Activated CD8-positive, alpha-beta T cell treated with anti-CD3 and anti-CD28 coated beads, Interleukin-2, amount 10 ng/mL, durations not matched to agents 7 days and 5 days (primary cell): ENCODE data around the gene ZBBX. TPM values are rescaled to one million over a fixed set of nuclear protein-coding genes. Genes with fewer than 3 reads are reported as not detected.

Source experiments
- ATAC-seq: fragments of 150-1000 bp; cut with Tn5 transposase; one replicate; pipeline ENCODE4 v1.10.0; 2021; ENCODE audit warnings: moderate library complexity
- CTCF ChIA-PET: fragments of 350-600 bp; sonication (Branson Sonifier 250); formaldehyde crosslinking; loops from one replicate; lab custom pipeline; 2021; ENCODE audit warnings: antibody characterized with exemption; lab: Charles Lee
- POLR2A ChIA-PET: fragments of 350-600 bp; sonication (Branson Sonifier 250); formaldehyde crosslinking; loops from one replicate; lab custom pipeline; 2021; ENCODE audit warnings: antibody characterized with exemption; lab: Charles Lee
- DNase-seq: peaks from one replicate; pipeline ENCODE4 v3.0.0-alpha.2; 2020
- H3K27ac Mint-ChIP-seq: one replicate; pipeline ENCODE4 v1.8.0; 2021; ENCODE audit warnings: mild to moderate bottlenecking, mixed read lengths
- H3K27me3 Mint-ChIP-seq: one replicate; pipeline ENCODE4 v1.8.0; 2021; ENCODE audit warnings: low read depth, mixed read lengths
- H3K36me3 Mint-ChIP-seq: one replicate; pipeline ENCODE4 v1.8.0; 2021; ENCODE audit warnings: low read depth, mixed read lengths
- H3K4me1 Mint-ChIP-seq: one replicate; pipeline ENCODE4 v1.8.0; 2021; ENCODE audit warnings: low read depth, mixed read lengths
- H3K4me3 Mint-ChIP-seq: one replicate; pipeline ENCODE4 v1.8.0; 2021; ENCODE audit warnings: mild to moderate bottlenecking, mixed read lengths
- H3K9me3 Mint-ChIP-seq: one replicate; pipeline ENCODE4 v1.8.0; 2022; ENCODE audit warnings: mixed read lengths; ENCODE audit not compliant: insufficient read depth
- total RNA-seq, 2 experiments: library from RNA; stranded (reverse); gene quantifications; one replicate each; pipeline ENCODE4 v1.2.3, GENCODE V29; 2021

The ZBBX gene
- total RNA-seq, 2 experiments from 2014 or later = not detected

- Mint-ChIP-seq H3K9me3 (no peaks in the 10 kb centered on the region), H3K4me3 (no peak overlapping the region), H3K36me3 (no peaks in the 10 kb centered on the region), H3K4me1 (no peaks in the 10 kb centered on the region), H3K27ac (no peak overlapping the region), H3K27me3 (no peaks in the 10 kb centered on the region)
- ChIA-PET CTCF (no interaction called here), POLR2A (no interaction called here)
- no peak for DNase-seq
- ATAC-seq = no peak
Measured at GRCh38 chr3:167304077-167304476, 76.0 kb downstream of the ZBBX start.

- no peak for ATAC-seq
- DNase-seq = no peak
- Mint-ChIP-seq H3K27ac (no peak overlapping the region), H3K4me1 (no peaks in the 10 kb centered on the region), H3K9me3 (no peaks in the 10 kb centered on the region), H3K36me3 (no peaks in the 10 kb centered on the region), H3K4me3 (no peak overlapping the region), H3K27me3 (no peaks in the 10 kb centered on the region)
- CTCF ChIA-PET = no interaction called here
- POLR2A ChIA-PET = no interaction called here
Measured at GRCh38 chr3:167302678-167303077, 77.4 kb downstream of the ZBBX start.

GRCh38 chr3:167300207-167300606 is 79.9 kb downstream of the ZBBX start:
- Mint-ChIP-seq H3K27ac (no peak overlapping the region), H3K4me1 (no peaks in the 10 kb centered on the region), H3K27me3 (no peaks in the 10 kb centered on the region), H3K36me3 (no peaks in the 10 kb centered on the region), H3K9me3 (no peaks in the 10 kb centered on the region), H3K4me3 (no peak overlapping the region)
- ATAC-seq (no peak), DNase-seq (no peak)
- ChIA-PET CTCF (no interaction called here), POLR2A (no interaction called here)

GRCh38 chr3:167289435-167289834 is 90.7 kb downstream of the ZBBX start:
- DNase-seq = no peak
- Mint-ChIP-seq H3K27ac (no peak overlapping the region), H3K4me1 (no peaks in the 10 kb centered on the region), H3K27me3 (no peaks in the 10 kb centered on the region), H3K4me3 (no peak overlapping the region), H3K36me3 (no peaks in the 10 kb centered on the region), H3K9me3 (peaks cover 3% of the 10 kb centered on the region)
- ChIA-PET CTCF (no interaction called here), POLR2A (no interaction called here)
- no peak for ATAC-seq

- CTCF ChIA-PET = no interaction called here
Measured at GRCh38 chr3:167288737-167289136, 91.4 kb downstream of the ZBBX start.

GRCh38 chr3:167287308-167287707 is 92.8 kb downstream of the ZBBX start:
- ChIA-PET CTCF (no interaction called here), POLR2A (no interaction called here)
- DNase-seq = no peak

More at GRCh38 chr3:167288737-167289136, 91.4 kb downstream of the ZBBX start:
- no peak for ATAC-seq
- Mint-ChIP-seq H3K36me3 (no peaks in the 10 kb centered on the region), H3K27ac (no peak overlapping the region), H3K27me3 (no peaks in the 10 kb centered on the region), H3K4me3 (no peak overlapping the region), H3K9me3 (peaks cover 3% of the 10 kb centered on the region), H3K4me1 (no peaks in the 10 kb centered on the region)
- POLR2A ChIA-PET = no interaction called here
- DNase-seq = no peak

GRCh38 chr3:167274141-167274874 is 105.8 kb downstream of the ZBBX start:
- no peaks in the 10 kb centered on the region for H3K4me1 Mint-ChIP-seq
- H3K4me3 Mint-ChIP-seq = no peak overlapping the region
- H3K27me3 Mint-ChIP-seq = no peaks in the 10 kb centered on the region
- DNase-seq (no peak), ATAC-seq (no peak)
- no peak overlapping the region for H3K27ac Mint-ChIP-seq
- H3K36me3 Mint-ChIP-seq = no peaks in the 10 kb centered on the region
- no peaks in the 10 kb centered on the region for H3K9me3 Mint-ChIP-seq
- ChIA-PET POLR2A (no interaction called here), CTCF (no interaction called here)

More at GRCh38 chr3:167287308-167287707, 92.8 kb downstream of the ZBBX start:
- no peaks in the 10 kb centered on the region for H3K36me3 Mint-ChIP-seq
- no peaks in the 10 kb centered on the region for H3K27me3 Mint-ChIP-seq
- H3K27ac Mint-ChIP-seq = no peak overlapping the region
- no peaks in the 10 kb centered on the region for H3K4me1 Mint-ChIP-seq
- no peak overlapping the region for H3K4me3 Mint-ChIP-seq
- ATAC-seq = no peak
- H3K9me3 Mint-ChIP-seq = peaks cover under 1% of the 10 kb centered on the region

GRCh38 chr3:167253037-167253436 is 127.1 kb downstream of the ZBBX start:
- ATAC-seq = no peak
- POLR2A ChIA-PET = no interaction called here
- no peak overlapping the region for H3K27ac Mint-ChIP-seq
- no peaks in the 10 kb centered on the region for H3K4me1 Mint-ChIP-seq
- H3K36me3 Mint-ChIP-seq = no peaks in the 10 kb centered on the region
- no peaks in the 10 kb centered on the region for H3K9me3 Mint-ChIP-seq
- H3K4me3 Mint-ChIP-seq = no peak overlapping the region
- no peaks in the 10 kb centered on the region for H3K27me3 Mint-ChIP-seq
- CTCF ChIA-PET = no interaction called here
- DNase-seq = no peak

- no peaks in the 10 kb centered on the region for H3K4me1 Mint-ChIP-seq
- POLR2A ChIA-PET = no interaction called here
- no peaks in the 10 kb centered on the region for H3K36me3 Mint-ChIP-seq
- DNase-seq (no peak), ATAC-seq (no peak)
- H3K27ac Mint-ChIP-seq = no peak overlapping the region
- H3K9me3 Mint-ChIP-seq = no peaks in the 10 kb centered on the region
- no peaks in the 10 kb centered on the region for H3K27me3 Mint-ChIP-seq
- no peak overlapping the region for H3K4me3 Mint-ChIP-seq
- CTCF ChIA-PET = no interaction called here
Measured at GRCh38 chr3:167251678-167252077, 128.4 kb downstream of the ZBBX start.

- no peaks in the 10 kb centered on the region for H3K9me3 Mint-ChIP-seq
- ChIA-PET CTCF (no interaction called here), POLR2A (no interaction called here)
- H3K27me3 Mint-ChIP-seq = no peaks in the 10 kb centered on the region
- no peaks in the 10 kb centered on the region for H3K4me1 Mint-ChIP-seq
- no peak for DNase-seq
- H3K27ac Mint-ChIP-seq = no peak overlapping the region
- ATAC-seq = no peak
- H3K4me3 Mint-ChIP-seq = no peak overlapping the region
- H3K36me3 Mint-ChIP-seq = no peaks in the 10 kb centered on the region
Measured at GRCh38 chr3:167246252-167246651, 133.8 kb downstream of the ZBBX start.

GRCh38 chr3:167241048-167241845 is 138.8 kb downstream of the ZBBX start:
- Mint-ChIP-seq H3K4me3 (no peak overlapping the region), H3K27ac (no peak overlapping the region), H3K27me3 (no peaks in the 10 kb centered on the region), H3K4me1 (no peaks in the 10 kb centered on the region), H3K9me3 (no peaks in the 10 kb centered on the region), H3K36me3 (no peaks in the 10 kb centered on the region)
- ChIA-PET CTCF (no interaction called here), POLR2A (no interaction called here)
- ATAC-seq (no peak), DNase-seq (no peak)

- POLR2A ChIA-PET = no interaction called here
- Mint-ChIP-seq H3K4me1 (no peaks in the 10 kb centered on the region), H3K27me3 (no peaks in the 10 kb centered on the region), H3K4me3 (no peak overlapping the region), H3K36me3 (no peaks in the 10 kb centered on the region), H3K9me3 (no peaks in the 10 kb centered on the region), H3K27ac (no peak overlapping the region)
- CTCF ChIA-PET = no interaction called here
- no peak for ATAC-seq
- no peak for DNase-seq
Measured at GRCh38 chr3:167228135-167228534, 152.0 kb downstream of the ZBBX start.
